ENCODE data around the gene MAL. TPM values are rescaled to one million over a fixed set of nuclear protein-coding genes. Genes with fewer than 3 reads are reported as not detected.

MAL gene
- total RNA-seq, 1 donor from 2014 or later: not detected

- no peaks in the 10 kb centered on the region for H3K9me3 Mint-ChIP-seq (ENCODE audit: unreplicated experiment)
- H3K36me3 Mint-ChIP-seq (ENCODE audit: low read depth, unreplicated experiment): no peaks in the 10 kb centered on the region
- H3K4me3 Mint-ChIP-seq (ENCODE audit: unreplicated experiment): no peak overlapping the region
- peaks cover 8% of the 10 kb centered on the region for H3K27me3 Mint-ChIP-seq (ENCODE audit: unreplicated experiment)
- no peak overlapping the region for H3K27ac Mint-ChIP-seq (ENCODE audit: unreplicated experiment)
- TF ChIP-seq, protein P1, sequence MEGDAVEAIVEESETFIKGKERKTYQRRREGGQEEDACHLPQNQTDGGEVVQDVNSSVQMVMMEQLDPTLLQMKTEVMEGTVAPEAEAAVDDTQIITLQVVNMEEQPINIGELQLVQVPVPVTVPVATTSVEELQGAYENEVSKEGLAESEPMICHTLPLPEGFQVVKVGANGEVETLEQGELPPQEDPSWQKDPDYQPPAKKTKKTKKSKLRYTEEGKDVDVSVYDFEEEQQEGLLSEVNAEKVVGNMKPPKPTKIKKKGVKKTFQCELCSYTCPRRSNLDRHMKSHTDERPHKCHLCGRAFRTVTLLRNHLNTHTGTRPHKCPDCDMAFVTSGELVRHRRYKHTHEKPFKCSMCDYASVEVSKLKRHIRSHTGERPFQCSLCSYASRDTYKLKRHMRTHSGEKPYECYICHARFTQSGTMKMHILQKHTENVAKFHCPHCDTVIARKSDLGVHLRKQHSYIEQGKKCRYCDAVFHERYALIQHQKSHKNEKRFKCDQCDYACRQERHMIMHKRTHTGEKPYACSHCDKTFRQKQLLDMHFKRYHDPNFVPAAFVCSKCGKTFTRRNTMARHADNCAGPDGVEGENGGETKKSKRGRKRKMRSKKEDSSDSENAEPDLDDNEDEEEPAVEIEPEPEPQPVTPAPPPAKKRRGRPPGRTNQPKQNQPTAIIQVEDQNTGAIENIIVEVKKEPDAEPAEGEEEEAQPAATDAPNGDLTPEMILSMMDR (IDR thresholded peaks at IDR 0.05; ENCODE audit: unreplicated experiment): no peak
- no peak for DNase-seq (ENCODE audit: low spot score)
- H3K4me1 Mint-ChIP-seq (ENCODE audit: unreplicated experiment): peaks cover 10% of the 10 kb centered on the region
Measured at GRCh38 chr2:95050385-95051300, 25.1 kb downstream of the MAL start.

DNA sequence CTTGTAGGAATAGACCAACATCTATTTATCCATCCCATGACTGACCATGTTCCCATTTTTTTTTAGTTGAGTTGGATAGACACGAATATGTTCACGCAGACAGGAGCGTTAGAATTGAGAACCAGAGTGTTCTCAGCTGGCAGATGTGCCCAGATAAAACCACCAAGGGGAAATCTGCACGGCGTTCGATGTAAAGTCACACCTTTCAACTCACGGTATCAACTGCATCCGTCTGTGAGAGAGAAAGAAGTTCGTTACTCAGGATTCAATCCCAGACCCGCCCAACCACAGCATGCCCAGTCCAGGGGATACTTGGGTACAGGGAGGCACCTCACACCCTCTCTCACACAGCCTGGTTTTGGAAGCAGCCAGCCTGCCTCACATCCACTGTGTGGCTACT lies 26.1 kb downstream of the MAL start:
- no peak overlapping the region for H3K27ac Mint-ChIP-seq (ENCODE audit: unreplicated experiment)
- peaks cover 6% of the 10 kb centered on the region for H3K27me3 Mint-ChIP-seq (ENCODE audit: unreplicated experiment)
- no peaks in the 10 kb centered on the region for H3K9me3 Mint-ChIP-seq (ENCODE audit: unreplicated experiment)
- peaks cover 10% of the 10 kb centered on the region for H3K4me1 Mint-ChIP-seq (ENCODE audit: unreplicated experiment)
- no peak for DNase-seq (ENCODE audit: low spot score)
- TF ChIP-seq, protein P1 (IDR thresholded peaks at IDR 0.05; ENCODE audit: unreplicated experiment): no peak
- no peaks in the 10 kb centered on the region for H3K36me3 Mint-ChIP-seq (ENCODE audit: low read depth, unreplicated experiment)
- H3K4me3 Mint-ChIP-seq (ENCODE audit: unreplicated experiment): no peak overlapping the region

DNA sequence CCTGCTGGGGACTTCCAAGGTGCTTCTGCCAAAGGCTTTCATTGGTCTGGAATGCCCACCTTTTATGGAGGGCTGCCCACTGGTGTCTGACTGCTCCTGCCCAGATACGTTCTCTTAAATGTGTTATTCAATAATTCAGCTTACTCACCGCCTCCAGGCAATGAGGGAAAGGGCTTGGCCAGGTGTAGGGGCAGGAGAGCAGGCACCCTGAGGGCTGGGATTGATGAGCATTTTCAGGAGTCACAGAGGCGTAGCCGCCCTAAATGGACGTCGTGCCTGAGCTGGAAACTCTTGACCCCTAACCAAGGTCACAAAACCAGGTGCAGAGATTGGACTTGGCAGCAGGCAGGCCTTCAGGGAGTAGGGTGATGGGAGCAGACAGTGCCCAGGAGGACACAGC lies 26.8 kb downstream of the MAL start:
- no peaks in the 10 kb centered on the region for H3K9me3 Mint-ChIP-seq (ENCODE audit: unreplicated experiment)
- H3K27me3 Mint-ChIP-seq (ENCODE audit: unreplicated experiment): peaks cover 6% of the 10 kb centered on the region
- TF ChIP-seq, protein P1 (IDR thresholded peaks at IDR 0.05; ENCODE audit: unreplicated experiment): no peak
- peaks cover 10% of the 10 kb centered on the region for H3K4me1 Mint-ChIP-seq (ENCODE audit: unreplicated experiment)
- H3K36me3 Mint-ChIP-seq (ENCODE audit: low read depth, unreplicated experiment): no peaks in the 10 kb centered on the region
- no peak overlapping the region for H3K27ac Mint-ChIP-seq (ENCODE audit: unreplicated experiment)
- DNase-seq (ENCODE audit: low spot score): no peak
- H3K4me3 Mint-ChIP-seq (ENCODE audit: unreplicated experiment): no peak overlapping the region

DNA sequence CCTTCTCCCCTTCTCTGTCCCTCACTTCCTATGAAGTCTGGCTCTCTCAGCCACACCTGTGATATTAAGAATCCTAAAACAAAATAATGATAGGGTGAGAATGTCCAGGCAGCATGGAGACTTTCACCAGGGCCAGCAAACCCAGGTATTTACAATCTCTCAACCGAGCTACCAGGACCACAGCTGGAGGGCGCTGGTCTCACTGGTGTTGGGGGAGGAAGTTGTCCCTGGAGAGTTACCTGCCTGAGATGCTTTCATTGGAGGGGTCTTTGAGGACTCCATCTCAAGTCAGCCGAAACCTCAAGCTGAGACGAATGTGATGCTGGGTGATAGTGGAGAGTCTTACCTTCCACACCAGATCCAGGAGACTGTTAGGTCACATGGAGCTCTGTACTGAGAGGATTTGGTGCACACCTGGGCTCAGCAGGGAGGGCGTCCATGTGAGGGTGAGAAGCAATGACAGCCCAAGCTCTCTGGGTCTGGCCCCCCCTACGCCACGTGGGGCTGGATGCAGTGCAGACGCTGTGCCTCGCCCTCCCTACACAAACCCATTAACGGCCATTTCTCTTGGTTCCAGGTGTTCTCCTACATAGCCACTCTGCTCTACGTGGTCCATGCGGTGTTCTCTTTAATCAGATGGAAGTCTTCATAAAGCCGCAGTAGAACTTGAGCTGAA lies 27.4 kb downstream of the MAL start:
- peaks cover 10% of the 10 kb centered on the region for H3K4me1 Mint-ChIP-seq (ENCODE audit: unreplicated experiment)
- H3K27me3 Mint-ChIP-seq (ENCODE audit: unreplicated experiment): peaks cover 6% of the 10 kb centered on the region
- no peak for DNase-seq (ENCODE audit: low spot score)
- H3K9me3 Mint-ChIP-seq (ENCODE audit: unreplicated experiment): no peaks in the 10 kb centered on the region
- H3K4me3 Mint-ChIP-seq (ENCODE audit: unreplicated experiment): no peak overlapping the region
- TF ChIP-seq, protein P1 (IDR thresholded peaks at IDR 0.05; ENCODE audit: unreplicated experiment): no peak
- no peaks in the 10 kb centered on the region for H3K36me3 Mint-ChIP-seq (ENCODE audit: low read depth, unreplicated experiment)
- no peak overlapping the region for H3K27ac Mint-ChIP-seq (ENCODE audit: unreplicated experiment)

DNA sequence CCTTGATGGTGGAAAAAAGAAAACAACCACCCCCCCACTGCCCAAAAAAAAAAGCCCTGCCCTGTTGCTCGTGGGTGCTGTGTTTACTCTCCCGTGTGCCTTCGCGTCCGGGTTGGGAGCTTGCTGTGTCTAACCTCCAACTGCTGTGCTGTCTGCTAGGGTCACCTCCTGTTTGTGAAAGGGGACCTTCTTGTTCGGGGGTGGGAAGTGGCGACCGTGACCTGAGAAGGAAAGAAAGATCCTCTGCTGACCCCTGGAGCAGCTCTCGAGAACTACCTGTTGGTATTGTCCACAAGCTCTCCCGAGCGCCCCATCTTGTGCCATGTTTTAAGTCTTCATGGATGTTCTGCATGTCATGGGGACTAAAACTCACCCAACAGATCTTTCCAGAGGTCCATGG lies 28.0 kb downstream of the MAL start:
- DNase-seq (ENCODE audit: low spot score): peak; percentile 44
- Mint-ChIP-seq H3K9me3 (ENCODE audit: unreplicated experiment) (no peaks in the 10 kb centered on the region), H3K4me3 (ENCODE audit: unreplicated experiment) (no peak overlapping the region), H3K27me3 (ENCODE audit: unreplicated experiment) (peaks cover 10% of the 10 kb centered on the region), H3K4me1 (ENCODE audit: unreplicated experiment) (peaks cover 10% of the 10 kb centered on the region), H3K36me3 (ENCODE audit: low read depth, unreplicated experiment) (no peaks in the 10 kb centered on the region), H3K27ac (ENCODE audit: unreplicated experiment) (no peak overlapping the region)
- TF ChIP-seq, protein P1 (IDR thresholded peaks at IDR 0.05; ENCODE audit: unreplicated experiment): no peak

Data from endothelial cell (in vitro differentiated cells).